Measurements from ENCODE around the gene GALK2. TPM values are rescaled to one million over a fixed set of nuclear protein-coding genes. Genes with fewer than 3 reads are reported as not detected.
"Not testable (repeated sequence)": the region's sequence is repeated elsewhere in the genome, so short reads cannot be mapped to it uniquely, and the experiment has no call there.

The GALK2 gene
- total RNA-seq, 6 experiments from 2014 or later = 17.5 to 24.7 (median 21.6) TPM

- H3K9me3 Mint-ChIP-seq = no peaks in the 10 kb centered on the region
- peaks cover 22% of the 10 kb centered on the region for H3K4me1 Mint-ChIP-seq (ENCODE audit: low read depth)
- no peaks in the 10 kb centered on the region for H3K27me3 Mint-ChIP-seq (ENCODE audit: insufficient read depth)
- no peak overlapping the region for H3K27ac Mint-ChIP-seq
- no peak for TF ChIP-seq CTCF (IDR thresholded peaks at IDR 0.05)
- H3K4me3 Mint-ChIP-seq = no peak overlapping the region
- no peak for DNase-seq
- peaks cover 8% of the 10 kb centered on the region for H3K36me3 Mint-ChIP-seq (ENCODE audit: low read depth)
Observed at GRCh38 chr15:49164865-49165264, 5.2 kb upstream of the GALK2 start.

GRCh38 chr15:49168016-49168415 lies 2.0 kb upstream of the GALK2 start:
- Mint-ChIP-seq H3K4me1 (ENCODE audit: low read depth) (peaks cover 36% of the 10 kb centered on the region), H3K27me3 (ENCODE audit: insufficient read depth) (no peaks in the 10 kb centered on the region), H3K9me3 (no peaks in the 10 kb centered on the region), H3K4me3 (no peak overlapping the region), H3K36me3 (ENCODE audit: low read depth) (no peaks in the 10 kb centered on the region), H3K27ac (no peak overlapping the region)
- TF ChIP-seq CTCF (IDR thresholded peaks at IDR 0.05) = no peak
- DNase-seq = no peak

GRCh38 chr15:49171790-49172189 lies 1.7 kb downstream of the GALK2 start:
- DNase-seq = no peak
- no peak for TF ChIP-seq CTCF (IDR thresholded peaks at IDR 0.05)
- no peaks in the 10 kb centered on the region for H3K27me3 Mint-ChIP-seq (ENCODE audit: insufficient read depth)
- no peaks in the 10 kb centered on the region for H3K36me3 Mint-ChIP-seq (ENCODE audit: low read depth)
- no peak overlapping the region; the same call in 1 of the 2 replicates for H3K27ac Mint-ChIP-seq
- H3K9me3 Mint-ChIP-seq = no peaks in the 10 kb centered on the region
- H3K4me3 Mint-ChIP-seq = peak overlapping the region; percentile 92
- peaks cover 33% of the 10 kb centered on the region for H3K4me1 Mint-ChIP-seq (ENCODE audit: low read depth)

- no peak overlapping the region for H3K4me3 Mint-ChIP-seq
- H3K36me3 Mint-ChIP-seq (ENCODE audit: low read depth) = peaks cover 5% of the 10 kb centered on the region; the same call in 1 of the 2 replicates
- TF ChIP-seq CTCF (IDR thresholded peaks at IDR 0.05) = no peak
- peaks cover 24% of the 10 kb centered on the region for H3K4me1 Mint-ChIP-seq (ENCODE audit: low read depth)
- DNase-seq = no peak
- H3K27ac Mint-ChIP-seq = no peak overlapping the region
- no peaks in the 10 kb centered on the region for H3K9me3 Mint-ChIP-seq
- no peaks in the 10 kb centered on the region for H3K27me3 Mint-ChIP-seq (ENCODE audit: insufficient read depth)
Observed at GRCh38 chr15:49174902-49175301, 4.9 kb downstream of the GALK2 start.

GRCh38 chr15:49175582-49176397 lies 5.7 kb downstream of the GALK2 start:
- H3K9me3 Mint-ChIP-seq; H3K27ac Mint-ChIP-seq; H3K36me3 Mint-ChIP-seq (ENCODE audit: low read depth); DNase-seq; H3K27me3 Mint-ChIP-seq (ENCODE audit: insufficient read depth); H3K4me3 Mint-ChIP-seq: not testable (repeated sequence)
- H3K4me1 Mint-ChIP-seq (ENCODE audit: low read depth) = peaks cover 23% of the 10 kb centered on the region

GRCh38 chr15:49178497-49178896 lies 8.4 kb downstream of the GALK2 start:
- Mint-ChIP-seq H3K4me3 (no peak overlapping the region), H3K4me1 (ENCODE audit: low read depth) (peaks cover 7% of the 10 kb centered on the region), H3K36me3 (ENCODE audit: low read depth) (peaks cover 17% of the 10 kb centered on the region)

More at GRCh38 chr15:49178497-49178896, 8.4 kb downstream of the GALK2 start:
- no peak for TF ChIP-seq CTCF (IDR thresholded peaks at IDR 0.05)
- Mint-ChIP-seq H3K9me3 (no peaks in the 10 kb centered on the region), H3K27me3 (ENCODE audit: insufficient read depth) (no peaks in the 10 kb centered on the region), H3K27ac (no peak overlapping the region)
- DNase-seq = no peak
